K562 (cell line): ENCODE measurements around the gene CACNA2D3. TPM values are rescaled to one million over a fixed set of nuclear protein-coding genes. Genes with fewer than 3 reads are reported as not detected.

Experiments used
- ATAC-seq: fragments of 200-7000 bp; cut with Tn5 transposase; 3 replicates; pipeline ENCODE4 v1.9.1; 2020; ENCODE audit warnings: moderate library complexity
- BruUV-seq: library from RNA; stranded (reverse); fragments of 400-500 nt; replicated peaks from 2 replicates; lab custom pipeline; 2021; lab: Mats Ljungman, UMichigan
- CTCF ChIA-PET: fragments of 300-600 bp; formaldehyde crosslinking; extraction: SDS; loops from one replicate; lab custom pipeline; 2021; ENCODE audit warnings: low intra/inter-chr PET ratio; lab: Yijun Ruan, JAX
- POLR2A ChIA-PET: fragments of 300-600, 350-650 bp; sonication (Branson Sonifier 250); formaldehyde crosslinking; extraction: SDS; loops from one replicate; lab custom pipeline; 2021; ENCODE audit warnings: antibody characterized with exemption, inconsistent platforms; lab: Yijun Ruan, JAX
- DNase-seq, 4 experiments: peaks; one replicate each; pipeline versions ENCODE4 v3.0.0 to v3.0.0-alpha.2; 2011 to 2018; ENCODE audit warnings: low spot score in 3 of 4, mixed read lengths in 3 of 4; ENCODE audit errors: extremely low read depth in 1 of 4
- FAIRE-seq: peaks from 2 replicates; lab custom pipeline; 2011; peaks lifted over from hg19 to GRCh38; lab: Jason Lieb, UNC
- H2AFZ ChIP-seq: 2 replicates; pipeline ENCODE4 v1.6.0; 2011; ENCODE audit warnings: low read depth, low read length, control low read depth, inconsistent platforms
- H3K27ac ChIP-seq: fragments of 200-600 bp; 3 replicates; pipeline ENCODE4 v1.8.0; 2011; ENCODE audit warnings: low read depth, mild to moderate bottlenecking, control low read depth, inconsistent platforms, low read length, moderate library complexity, mixed read lengths; ENCODE audit errors: extremely low read depth
- H3K27me3 ChIP-seq, 2 experiments: fragments of 300-600 bp in 1 of 2; 2 replicates in 1 of 2; 3 replicates in 1 of 2; pipeline versions ENCODE4 v1.6.0 to v1.8.0; 2011; ENCODE audit warnings: inconsistent platforms in 2 of 2, low read length in 2 of 2, mild to moderate bottlenecking in 1 of 2, mixed read lengths in 1 of 2, moderate library complexity in 1 of 2; ENCODE audit not compliant: control insufficient read depth in 2 of 2, insufficient read depth in 2 of 2
- H3K36me3 ChIP-seq: fragments of 300-600 bp; 3 replicates; pipeline ENCODE4 v1.8.0; 2011; ENCODE audit warnings: mild to moderate bottlenecking, low read length, inconsistent platforms; ENCODE audit not compliant: control insufficient read depth, insufficient read depth
- H3K4me1 ChIP-seq, 2 experiments: fragments of 200-600 bp in 1 of 2; replicated peaks in 1 of 2; 2 replicates in 1 of 2; 3 replicates in 1 of 2; pipeline versions ENCODE4 v1.5.1 to v1.8.0; 2011; ENCODE audit warnings: inconsistent platforms in 2 of 2, low read length in 2 of 2, mild to moderate bottlenecking in 1 of 2, mixed read lengths in 1 of 2, moderate library complexity in 1 of 2; ENCODE audit not compliant: control insufficient read depth in 2 of 2, insufficient read depth in 2 of 2
- H3K4me2 ChIP-seq: 2 replicates; pipeline ENCODE4 v1.6.1; 2011; ENCODE audit warnings: low read length, control low read depth, inconsistent platforms, mixed read lengths; ENCODE audit not compliant: insufficient read depth
- H3K4me3 ChIP-seq: fragments of 200-600 bp; sonication (generic), shearing (Covaris generic); 2 replicates; pipeline ENCODE4 v1.5.1; 2016; ENCODE audit warnings: control low read depth, inconsistent platforms
- H3K79me2 ChIP-seq: fragments of 200-600 bp; 3 replicates; pipeline ENCODE4 v1.8.0; 2011; ENCODE audit warnings: low read length, inconsistent platforms; ENCODE audit not compliant: control insufficient read depth, insufficient read depth
- H3K9ac ChIP-seq, 2 experiments: 2 replicates each; pipeline versions ENCODE4 v1.6.0 to v1.6.1; 2011; ENCODE audit warnings: low read depth in 2 of 2, low read length in 2 of 2, control low read depth in 1 of 2, inconsistent platforms in 1 of 2, mild to moderate bottlenecking in 1 of 2, mixed read lengths in 1 of 2; ENCODE audit not compliant: insufficient read depth in 1 of 2
- H3K9me1 ChIP-seq: one replicate; pipeline ENCODE4 v1.6.0; 2011; ENCODE audit warnings: inconsistent platforms, mild to moderate bottlenecking, low read length, moderate library complexity; ENCODE audit not compliant: control insufficient read depth, insufficient read depth
- H3K9me3 ChIP-seq: replicated peaks from 2 replicates; pipeline ENCODE4 v1.5.1; 2011; ENCODE audit warnings: low read depth, low read length, inconsistent platforms; ENCODE audit not compliant: control insufficient read depth, insufficient read depth
- H4K20me1 ChIP-seq: replicated peaks from 2 replicates; pipeline ENCODE4 v1.6.1; 2011; ENCODE audit warnings: low read length, inconsistent platforms, mixed read lengths; ENCODE audit not compliant: control insufficient read depth, insufficient read depth
- C11orf30 ChIP-seq: fragments of 450-650 bp; IDR thresholded peaks from 2 replicates; pipeline ENCODE4 v1.6.1; 2016; ENCODE audit warnings: low read depth, mild to moderate bottlenecking
- MAFF ChIP-seq: IDR thresholded peaks from 2 replicates; pipeline ENCODE4 v1.6.1; 2012; ENCODE audit warnings: low read length, improper control_type of control experiment
- MECOM ChIP-seq: fragments of 250-450 bp; sonication (Bioruptor Pico); IDR thresholded peaks from 2 replicates; pipeline ENCODE4 v1.8.0; 2022; ENCODE audit warnings: inconsistent platforms
- NBN ChIP-seq: fragments of 450-650 bp; IDR thresholded peaks from 2 replicates; pipeline ENCODE4 v1.6.1; 2016; ENCODE audit warnings: low read depth, mild to moderate bottlenecking
- RAD21 ChIP-seq, 2 experiments: fragments of 250-450 bp in 1 of 2; fragments of 450-650 bp in 1 of 2; sonication (Bioruptor Pico) in 1 of 2; formaldehyde crosslinking in 1 of 2; IDR thresholded peaks in 1 of 2; conservative IDR thresholded peaks in 1 of 2; 2 replicates each; pipeline versions ENCODE4 v1.4.0 to v1.8.0; 2020 to 2022; ENCODE audit warnings: mild to moderate bottlenecking in 2 of 2, moderate library complexity in 1 of 2
- RHOXF2B ChIP-seq: fragments of 250-450 bp; sonication (Bioruptor Pico); conservative IDR thresholded peaks from 2 replicates; pipeline ENCODE4 v1.5.1; 2021
- ZNF316 ChIP-seq: fragments of 450-650 bp; IDR thresholded peaks from 2 replicates; pipeline ENCODE4 v1.6.1; 2016
- ZNF551 ChIP-seq: fragments of 250-450 bp; sonication (Bioruptor Pico); IDR thresholded peaks from 2 replicates; pipeline ENCODE4 v1.5.0; 2021; ENCODE audit warnings: mild to moderate bottlenecking, moderate library complexity
- ZNF75A ChIP-seq: fragments of 450-650 bp; formaldehyde crosslinking; IDR thresholded peaks from 2 replicates; pipeline ENCODE4 v1.4.0; 2020; ENCODE audit warnings: mild to moderate bottlenecking
- WGBS: fragments of 100-300 bp; shearing (Covaris generic); methylation state at CpG from one replicate; pipeline ENCODE4 v1.1.6; 2016; ENCODE audit warnings: low coverage, mixed read lengths; ENCODE audit not compliant: insufficient coverage; ENCODE audit errors: missing lambda C conversion rate; 5-methylcytosine and 5-hydroxymethylcytosine counted together
- in situ Hi-C: fragments of 300-500 bp; cut with MboI; formaldehyde crosslinking; loops from 4 replicates; pipeline ENCODE4 v1.15.0; 2018; ENCODE audit warnings: inconsistent platforms, mixed read lengths
- intact Hi-C: fragments of 100-400 bp; cut with micrococcal nuclease; formaldehyde crosslinking; loops from 2 replicates; pipeline ENCODE4 v1.14.2; 2022
- polyA plus RNA-seq, 8 experiments: library from polyadenylated mRNA; depleted of rRNA in 4 of 8; stranded (reverse) in 5 of 8; unstranded in 3 of 8; fragments of >200 nt; fragmentation: Nextera tagmentation in 2 of 8; fragmentation: Illumina TruSeq in 1 of 8; extraction: Ambion mirVana in 2 of 8; extraction: Trizol in 1 of 8; gene quantifications; 2 replicates each; pipeline versions ENCODE4 v1.2.1 to v1.2.3, GENCODE V29; 2011 to 2014; ENCODE audit warnings: inconsistent platforms in 1 of 8, missing spikeins in 1 of 8
- total RNA-seq, 7 experiments: library from RNA; depleted of rRNA in 6 of 7; stranded (reverse); fragments of >200 nt in 6 of 7; fragmentation: Illumina TruSeq in 2 of 7; extraction: Trizol in 2 of 7; gene quantifications; 2 replicates each; pipeline versions ENCODE4 v1.2.1 to v1.2.3, GENCODE V29; 2011 to 2021; ENCODE audit warnings: low replicate concordance in 1 of 7

Gene CACNA2D3
- total and polyA plus RNA-seq, 9 of the 15 experiments (the other 6 are each of a cell fraction or from before 2014, with no cell fraction given), result 0.01 TPM; not detected in 8

GRCh38 chr3:55009372-55009771 is 887.0 kb downstream of the CACNA2D3 start:
- no peaks in the 10 kb centered on the region for H4K20me1 ChIP-seq
- FAIRE-seq (no peak), ATAC-seq (no peak), DNase-seq (no peak)
- no peaks in the 10 kb centered on the region for H3K9me3 ChIP-seq
- H3K27me3 ChIP-seq, result no peaks in the 10 kb centered on the region
- BruUV-seq, result no TSS peak
- CTCF ChIA-PET, result no interaction called here
- H3K9me1 ChIP-seq, result no peaks in the 10 kb centered on the region
- no peak overlapping the region for H3K4me2 ChIP-seq
- WGBS, result 3% methylated on average over 4 of the region's 4 CpGs
- no peak overlapping the region for H3K9ac ChIP-seq
- H3K4me1 ChIP-seq, result no peaks in the 10 kb centered on the region
- H2AFZ ChIP-seq, result no peak overlapping the region
- no peak overlapping the region for H3K4me3 ChIP-seq
- TF ChIP-seq ZNF551 (CRISPR knock-in tag), result no peak
- TF ChIP-seq RAD21 (CRISPR knock-in tag; conservative IDR thresholded peaks at IDR 0.05 in 1 of 2, IDR thresholded peaks at IDR 0.05 in 1 of 2), result no peak
- no peak for TF ChIP-seq RHOXF2B (CRISPR knock-in tag)
- no peak for TF ChIP-seq NBN
- peak; percentile 31; the same call in 1 of the 2 replicates for TF ChIP-seq C11orf30
- peak; percentile 39; the same call in 1 of the 2 replicates for TF ChIP-seq MAFF
- peak; percentile 50; the same call in 1 of the 2 replicates for TF ChIP-seq ZNF316
- TF ChIP-seq MECOM (CRISPR knock-in tag), result no peak
- no peak for TF ChIP-seq ZNF75A (CRISPR knock-in tag)
- H3K27ac ChIP-seq, result no peak overlapping the region
- in situ Hi-C loops, result no loop called here
- H3K36me3 ChIP-seq, result no peaks in the 10 kb centered on the region
- intact Hi-C loops, result no loop called here
- no peaks in the 10 kb centered on the region for H3K79me2 ChIP-seq
- POLR2A ChIA-PET, result no interaction called here
